Esophagus muscularis mucosa (tissue), 4 donors: ENCODE measurements around the gene SPINT1. TPM values are rescaled to one million over a fixed set of nuclear protein-coding genes. Genes with fewer than 3 reads are reported as not detected.

Experiments used
- DNase-seq: peaks from one replicate; pipeline ENCODE4 v3.0.0-alpha.2; 2017; ENCODE audit errors: extremely low spot score
- H3K27ac ChIP-seq, 4 donors: fragments of 200-600 bp; sonication (generic); replicated peaks in 1 of 4; 1 replicate in 3 of 4; 2 replicates in 1 of 4; pipeline ENCODE4 v1.5.1; 2016 to 2019; ENCODE audit warnings: mild to moderate bottlenecking in 1 of 4
- H3K27me3 ChIP-seq, 4 donors: fragments of 200-600 bp; sonication (generic); one replicate each; pipeline versions ENCODE4 v1.5.1 to v1.6.0; 2016 to 2019
- H3K36me3 ChIP-seq, 4 donors: fragments of 200-600 bp; sonication (generic); one replicate each; pipeline ENCODE4 v1.5.1; 2016 to 2019
- H3K4me1 ChIP-seq, 4 donors: fragments of 200-600 bp; sonication (generic); one replicate each; pipeline ENCODE4 v1.5.1; 2016 to 2019
- H3K4me3 ChIP-seq, 4 donors: fragments of 200-600 bp; sonication (generic); 1 replicate in 2 of 4; 2 replicates in 2 of 4; pipeline ENCODE4 v1.5.1; 2016 to 2019; ENCODE audit warnings: mild to moderate bottlenecking in 4 of 4, moderate library complexity in 1 of 4
- H3K9me3 ChIP-seq, 4 donors: fragments of 200-600 bp; sonication (generic); 1 replicate in 3 of 4; 2 replicates in 1 of 4; pipeline ENCODE4 v1.5.1; 2016 to 2019
- EP300 ChIP-seq: sonication (generic); formaldehyde crosslinking; IDR thresholded peaks from one replicate; pipeline ENCODE4 v1.6.1; 2017; ENCODE audit warnings: antibody characterized with exemption
- POLR2A ChIP-seq: fragments of 450-650 bp; IDR thresholded peaks from one replicate; pipeline ENCODE4 v1.6.1; 2017; ENCODE audit warnings: antibody characterized with exemption, moderate library complexity, mild to moderate bottlenecking, low read depth
- POLR2AphosphoS5 ChIP-seq, 2 donors: sonication (generic); formaldehyde crosslinking; IDR thresholded peaks; one replicate each; pipeline ENCODE4 v1.6.1; 2017; ENCODE audit warnings: antibody characterized with exemption in 2 of 2
- WGBS: methylation state at CpG from one replicate; pipeline ENCODE4 v1.1.5; 2018; 5-methylcytosine and 5-hydroxymethylcytosine counted together
- intact Hi-C: fragments of 100-400 bp; cut with DNase I; formaldehyde crosslinking; loops from one replicate; pipeline ENCODE4 v1.15.1; 2023
- total RNA-seq, 4 donors: library from RNA; depleted of rRNA; stranded (reverse); fragments of >200 nt; gene quantifications; one replicate each; pipeline versions ENCODE4 v1.1.0 to v1.2.1, GENCODE V29; 2016
- TF ChIP-seq, protein P1 (sequence below), 3 experiments: fragments of 200-600 bp in 2 of 3; fragments of 450-650 bp in 1 of 3; sonication (generic) in 2 of 3; IDR thresholded peaks; one replicate each; pipeline ENCODE4 v1.5.1; 2017 to 2019; ENCODE audit warnings: antibody characterized with exemption in 3 of 3, mild to moderate bottlenecking in 2 of 3, moderate library complexity in 1 of 3

SPINT1 gene
- total RNA-seq, 4 donors from 2014 or later = 0.99 to 2.8 (median 1.8) TPM

GRCh38 chr15:40900256-40901052 lies 56.6 kb downstream of the SPINT1 start:
- peaks cover 35 to 86% (median 81%) of the 10 kb centered on the region in 4 donors for H3K36me3 ChIP-seq
- TF ChIP-seq POLR2A (no peak), POLR2AphosphoS5 (IDR thresholded peaks at IDR 0.05) (no peak), EP300 (no peak)
- TF ChIP-seq, protein P1, sequence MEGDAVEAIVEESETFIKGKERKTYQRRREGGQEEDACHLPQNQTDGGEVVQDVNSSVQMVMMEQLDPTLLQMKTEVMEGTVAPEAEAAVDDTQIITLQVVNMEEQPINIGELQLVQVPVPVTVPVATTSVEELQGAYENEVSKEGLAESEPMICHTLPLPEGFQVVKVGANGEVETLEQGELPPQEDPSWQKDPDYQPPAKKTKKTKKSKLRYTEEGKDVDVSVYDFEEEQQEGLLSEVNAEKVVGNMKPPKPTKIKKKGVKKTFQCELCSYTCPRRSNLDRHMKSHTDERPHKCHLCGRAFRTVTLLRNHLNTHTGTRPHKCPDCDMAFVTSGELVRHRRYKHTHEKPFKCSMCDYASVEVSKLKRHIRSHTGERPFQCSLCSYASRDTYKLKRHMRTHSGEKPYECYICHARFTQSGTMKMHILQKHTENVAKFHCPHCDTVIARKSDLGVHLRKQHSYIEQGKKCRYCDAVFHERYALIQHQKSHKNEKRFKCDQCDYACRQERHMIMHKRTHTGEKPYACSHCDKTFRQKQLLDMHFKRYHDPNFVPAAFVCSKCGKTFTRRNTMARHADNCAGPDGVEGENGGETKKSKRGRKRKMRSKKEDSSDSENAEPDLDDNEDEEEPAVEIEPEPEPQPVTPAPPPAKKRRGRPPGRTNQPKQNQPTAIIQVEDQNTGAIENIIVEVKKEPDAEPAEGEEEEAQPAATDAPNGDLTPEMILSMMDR (IDR thresholded peaks at IDR 0.05) = no peak
- peaks cover 25 to 60% (median 41%) of the 10 kb centered on the region in 4 donors for H3K4me1 ChIP-seq
- intact Hi-C loops = no loop called here
- DNase-seq = no peak
- WGBS = 90% methylated on average over 26 of the region's 36 CpGs
- no peak overlapping the region for H3K4me3 ChIP-seq
- no peaks in the 10 kb centered on the region for H3K9me3 ChIP-seq
- no peaks in the 10 kb centered on the region for H3K27me3 ChIP-seq
- no peak overlapping the region for H3K27ac ChIP-seq

DNA sequence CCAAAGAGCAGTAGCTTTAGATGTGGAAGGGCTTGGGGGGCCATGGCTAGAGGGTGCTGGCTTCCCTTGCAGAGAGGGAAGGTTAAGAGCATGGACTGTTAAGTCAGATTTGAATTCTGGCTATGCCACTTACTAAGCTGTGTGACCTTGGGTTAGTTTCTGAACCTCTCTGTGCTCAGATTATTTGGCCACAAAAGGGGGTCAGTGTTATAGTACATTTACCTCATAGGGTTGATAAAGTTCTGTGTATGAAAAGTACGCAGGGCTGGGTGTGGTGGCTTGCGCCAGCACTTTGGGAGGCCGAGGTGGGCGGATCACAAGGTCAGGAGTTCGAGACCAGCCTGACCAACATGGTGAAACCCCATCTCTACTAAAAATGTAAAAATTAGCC lies 57.2 kb downstream of the SPINT1 start:
- Histone ChIP-seq H3K4me3 (no peak overlapping the region), H3K27me3 (no peaks in the 10 kb centered on the region), H3K36me3 (peaks cover 35 to 84% (median 78%) of the 10 kb centered on the region in 4 donors), H3K9me3 (no peaks in the 10 kb centered on the region), H3K4me1 (peaks cover 25 to 60% (median 41%) of the 10 kb centered on the region in 4 donors), H3K27ac (no peak overlapping the region)
- DNase-seq = no peak
- WGBS = 78% methylated on average over 5 of the region's 5 CpGs
- no peak for TF ChIP-seq POLR2A
- no peak for TF ChIP-seq EP300
- no peak for TF ChIP-seq POLR2AphosphoS5 (IDR thresholded peaks at IDR 0.05)
- TF ChIP-seq, protein P1 (IDR thresholded peaks at IDR 0.05) = no peak
- intact Hi-C loops = no loop called here

GRCh38 chr15:40902605-40903561 lies 59.0 kb downstream of the SPINT1 start:
- WGBS = 87% methylated on average over 15 of the region's 33 CpGs
- no peaks in the 10 kb centered on the region for H3K27me3 ChIP-seq
- peak overlapping the region; percentile 12 to 89 (median 46) for H3K27ac ChIP-seq
- DNase-seq = no peak
- peaks cover 41 to 69% (median 54%) of the 10 kb centered on the region in 4 donors for H3K4me1 ChIP-seq
- intact Hi-C loops = no loop called here
- no peak overlapping the region for H3K4me3 ChIP-seq
- no peaks in the 10 kb centered on the region for H3K9me3 ChIP-seq
- no peak for TF ChIP-seq EP300
- TF ChIP-seq POLR2AphosphoS5 (IDR thresholded peaks at IDR 0.05) = no peak
- no peak for TF ChIP-seq POLR2A
- TF ChIP-seq, protein P1 (IDR thresholded peaks at IDR 0.05) = no peak
- peaks cover 35 to 67% (median 62%) of the 10 kb centered on the region in 4 donors for H3K36me3 ChIP-seq

DNA sequence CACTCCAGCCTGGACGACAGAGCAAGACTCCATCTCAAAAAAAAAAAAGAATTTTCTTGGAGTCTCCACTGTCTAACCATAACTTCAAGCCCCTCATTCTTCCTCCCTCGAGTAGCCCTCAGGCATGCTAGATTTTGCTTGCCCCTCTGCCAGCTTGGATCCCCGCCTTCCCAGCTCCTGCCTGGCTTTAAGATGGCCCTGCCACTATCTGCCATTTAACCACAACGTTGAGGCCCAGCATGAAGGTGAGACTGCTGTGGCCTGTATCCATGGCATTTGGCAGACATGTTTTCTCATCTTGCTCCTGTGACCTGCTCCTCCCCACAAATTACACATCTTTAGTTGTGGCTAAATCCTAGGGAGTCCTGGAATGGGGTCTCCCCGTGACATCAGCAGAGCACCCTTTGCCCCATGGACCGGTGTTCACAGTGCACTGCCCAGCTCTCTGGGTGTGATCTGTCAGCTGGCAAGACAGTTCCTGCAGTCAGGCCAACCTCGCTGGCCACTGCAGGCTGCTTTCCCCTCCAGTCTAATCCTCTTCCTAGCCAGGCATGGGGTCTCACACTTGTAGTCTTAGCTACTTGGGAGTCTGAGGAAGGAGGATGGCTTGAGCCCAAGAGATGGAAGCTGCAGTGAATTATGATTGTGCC lies 60.8 kb downstream of the SPINT1 start:
- DNase-seq = no peak
- H3K27ac ChIP-seq = peak overlapping the region in 3 of 4 donors; percentile 79 to 93 (median 89)
- intact Hi-C loops = loop anchor here (2.0 kb wide), 1 partner anchor 280 kb away; no protein-coding TSS in a partner anchor
- no peaks in the 10 kb centered on the region for H3K9me3 ChIP-seq
- peaks cover 42 to 69% (median 57%) of the 10 kb centered on the region in 4 donors for H3K4me1 ChIP-seq
- TF ChIP-seq, protein P1 (IDR thresholded peaks at IDR 0.05) = no peak
- TF ChIP-seq POLR2A = no peak
- TF ChIP-seq EP300 = no peak
- no peak for TF ChIP-seq POLR2AphosphoS5 (IDR thresholded peaks at IDR 0.05)
- peaks cover 28 to 49% (median 44%) of the 10 kb centered on the region in 4 donors for H3K36me3 ChIP-seq
- H3K4me3 ChIP-seq = no peak overlapping the region
- 72% methylated on average over 7 of the region's 7 CpGs for WGBS
- H3K27me3 ChIP-seq = no peaks in the 10 kb centered on the region
